ENCODE results near the gene ARHGAP25. TPM values are rescaled to one million over a fixed set of nuclear protein-coding genes. Genes with fewer than 3 reads are reported as not detected.

Gene ARHGAP25
- total RNA-seq, 1 experiment from 2014 or later: 0.27 TPM

- no peak overlapping the region for H2AFZ ChIP-seq (ENCODE audit: low read depth, low read length, poor library complexity, severe bottlenecking)
- intact Hi-C loops (cut with micrococcal nuclease): no loop called here
- H3K27ac ChIP-seq (ENCODE audit: low read depth, low read length): no peak overlapping the region
- no peaks in the 10 kb centered on the region for H3K4me1 ChIP-seq (ENCODE audit: control insufficient read depth in 1 of 2, insufficient read depth in 2 of 2, low read length in 2 of 2)
- no peak for TF ChIP-seq RAD21 (IDR thresholded peaks at IDR 0.05; ENCODE audit: low read depth)
- TF ChIP-seq EGR1 (IDR thresholded peaks at IDR 0.05; ENCODE audit: low read depth): no peak
- TF ChIP-seq TCF7L2 (IDR thresholded peaks at IDR 0.05; ENCODE audit: borderline replicate concordance, extremely low read depth, insufficient read depth, insufficient read length): no peak
- TF ChIP-seq SIN3A (IDR thresholded peaks at IDR 0.05; ENCODE audit: low read depth): no peak
- TF ChIP-seq ELF1 (IDR thresholded peaks at IDR 0.05; ENCODE audit: borderline replicate concordance, low read depth): no peak
- TF ChIP-seq ZNF274 (IDR thresholded peaks at IDR 0.05; ENCODE audit: low read depth, low read length): no peak
- TF ChIP-seq EZH2 (IDR thresholded peaks at IDR 0.05): no peak
- no peak for TF ChIP-seq YY1 (IDR thresholded peaks at IDR 0.05; ENCODE audit: extremely low read depth, insufficient replicate concordance, low read depth, low read length)
- no peak for TF ChIP-seq POLR2A (IDR thresholded peaks at IDR 0.05; ENCODE audit: borderline replicate concordance, extremely low read depth, insufficient read depth, insufficient read length)
- no peak for TF ChIP-seq POLR2AphosphoS5 (IDR thresholded peaks at IDR 0.05; ENCODE audit: low read depth, low read length)
- no peak for TF ChIP-seq ZFX (IDR thresholded peaks at IDR 0.05)
- H4K20me1 ChIP-seq (ENCODE audit: insufficient read depth): no peaks in the 10 kb centered on the region
- ChIA-PET RAD21 (ENCODE audit: low non-redundant PET in 1 of 2, low total read pairs in 2 of 2, uncharacterized antibody in 2 of 2, unreplicated experiment in 2 of 2) (no interaction called here), CTCF (no interaction called here), POLR2A (no interaction called here)
- H3K9me3 ChIP-seq (ENCODE audit: control insufficient read depth in 1 of 2, insufficient read depth in 1 of 2, low read depth in 1 of 2, low read length in 2 of 2): no peaks in the 10 kb centered on the region
- H3K9ac ChIP-seq (ENCODE audit: low read length): no peak overlapping the region
- no peaks in the 10 kb centered on the region for H3K36me3 ChIP-seq (ENCODE audit: control insufficient read depth in 1 of 2, insufficient read depth in 2 of 2, low read length in 2 of 2)
- no peak for DNase-seq (ENCODE audit: low read depth, low spot score)
- H3K9me2 ChIP-seq (ENCODE audit: insufficient read depth): no peaks in the 10 kb centered on the region
- no peaks in the 10 kb centered on the region for H3K79me2 ChIP-seq (ENCODE audit: insufficient read depth, low read length)
- H3K4me3 ChIP-seq (replicated peaks in 1 of 2; ENCODE audit: low read depth in 1 of 2, low read length in 2 of 2): no peak overlapping the region
- H3K4me2 ChIP-seq (ENCODE audit: low read length): no peak overlapping the region
- peaks cover 8% of the 10 kb centered on the region; the same call in 1 of the 2 replicates for H3K27me3 ChIP-seq (ENCODE audit: insufficient read depth, low read length)
- no peak for ATAC-seq
- no TSS peak for BruUV-seq (replicated peaks)
Observed at GRCh38 chr2:68863996-68864395, 129.4 kb downstream of the ARHGAP25 start.

- no TSS peak for BruUV-seq (replicated peaks)
- Histone ChIP-seq H3K4me2 (ENCODE audit: low read length) (no peak overlapping the region), H4K20me1 (ENCODE audit: insufficient read depth) (no peaks in the 10 kb centered on the region), H3K27ac (ENCODE audit: low read depth, low read length) (no peak overlapping the region), H3K27me3 (ENCODE audit: insufficient read depth, low read length) (peaks cover 5% of the 10 kb centered on the region; the same call in 1 of the 2 replicates), H3K36me3 (ENCODE audit: control insufficient read depth in 1 of 2, insufficient read depth in 2 of 2, low read length in 2 of 2) (no peaks in the 10 kb centered on the region), H3K4me3 (replicated peaks in 1 of 2; ENCODE audit: low read depth in 1 of 2, low read length in 2 of 2) (no peak overlapping the region), H3K9me2 (ENCODE audit: insufficient read depth) (no peaks in the 10 kb centered on the region), H3K4me1 (ENCODE audit: control insufficient read depth in 1 of 2, insufficient read depth in 2 of 2, low read length in 2 of 2) (no peaks in the 10 kb centered on the region), H3K9me3 (ENCODE audit: control insufficient read depth in 1 of 2, insufficient read depth in 1 of 2, low read depth in 1 of 2, low read length in 2 of 2) (no peaks in the 10 kb centered on the region), H3K79me2 (ENCODE audit: insufficient read depth, low read length) (no peaks in the 10 kb centered on the region), H3K9ac (ENCODE audit: low read length) (no peak overlapping the region), H2AFZ (ENCODE audit: low read depth, low read length, poor library complexity, severe bottlenecking) (no peak overlapping the region)
- ChIA-PET RAD21 (ENCODE audit: low non-redundant PET in 1 of 2, low total read pairs in 2 of 2, uncharacterized antibody in 2 of 2, unreplicated experiment in 2 of 2) (no interaction called here), CTCF (no interaction called here), POLR2A (no interaction called here)
- DNase-seq (ENCODE audit: low read depth, low spot score) (no peak), ATAC-seq (no peak)
- intact Hi-C loops (cut with micrococcal nuclease): no loop called here
- no peak for TF ChIP-seq EGR1 (IDR thresholded peaks at IDR 0.05; ENCODE audit: low read depth)
- TF ChIP-seq CTCF (IDR thresholded peaks at IDR 0.05 in 2 of 3, conservative IDR thresholded peaks at IDR 0.05 in 1 of 3; ENCODE audit: borderline replicate concordance in 1 of 3, insufficient read depth in 1 of 3, low read depth in 2 of 3, low read length in 2 of 3): no peak
- TF ChIP-seq REST (IDR thresholded peaks at IDR 0.05; ENCODE audit: low read depth): no peak
- no peak for TF ChIP-seq FOSL1 (IDR thresholded peaks at IDR 0.05; ENCODE audit: low read depth)
- TF ChIP-seq RAD21 (IDR thresholded peaks at IDR 0.05; ENCODE audit: low read depth): no peak
- no peak for TF ChIP-seq CEBPB (IDR thresholded peaks at IDR 0.05; ENCODE audit: low read depth)
- no peak for TF ChIP-seq SP1 (IDR thresholded peaks at IDR 0.05; ENCODE audit: low read depth)
- TF ChIP-seq EZH2 (IDR thresholded peaks at IDR 0.05): no peak
- TF ChIP-seq SIN3A (IDR thresholded peaks at IDR 0.05; ENCODE audit: low read depth): no peak
Observed at GRCh38 chr2:68865108-68865507, 130.5 kb downstream of the ARHGAP25 start.
